H9 (cell line): Measurements from ENCODE around the gene MEGF8. TPM values are rescaled to one million over a fixed set of nuclear protein-coding genes. Genes with fewer than 3 reads are reported as not detected.

Experiments
- DNase-seq: peaks from one replicate; pipeline ENCODE4 v3.0.0-alpha.2; 2017
- H2AFZ ChIP-seq: one replicate; pipeline ENCODE4 v1.6.1; 2013; ENCODE audit warnings: mild to moderate bottlenecking, low read length, control low read depth, moderate library complexity
- H2AK5ac ChIP-seq: 2 replicates; pipeline ENCODE4 v1.6.1; 2013; ENCODE audit warnings: low read length, control low read depth, mixed read lengths; ENCODE audit not compliant: insufficient read length
- H2BK120ac ChIP-seq: one replicate; pipeline ENCODE4 v1.6.1; 2013; ENCODE audit warnings: low read depth, mild to moderate bottlenecking, low read length, control low read depth, inconsistent platforms; ENCODE audit not compliant: poor library complexity, severe bottlenecking
- H2BK12ac ChIP-seq: 2 replicates; pipeline ENCODE4 v1.6.1; 2013; ENCODE audit warnings: low read length, control low read depth, mixed read lengths, low read depth; ENCODE audit not compliant: insufficient read length
- H2BK15ac ChIP-seq: 2 replicates; pipeline ENCODE4 v1.6.1; 2013; ENCODE audit warnings: low read depth, low read length, control low read depth
- H2BK20ac ChIP-seq: one replicate; pipeline ENCODE4 v1.6.1; 2013; ENCODE audit warnings: low read depth, mild to moderate bottlenecking, low read length, control low read depth, inconsistent platforms; ENCODE audit not compliant: poor library complexity, severe bottlenecking
- H2BK5ac ChIP-seq: 2 replicates; pipeline ENCODE4 v1.6.1; 2013; ENCODE audit warnings: low read length, control low read depth, mixed read lengths; ENCODE audit not compliant: insufficient read length
- H3K14ac ChIP-seq: 2 replicates; pipeline ENCODE4 v1.6.1; 2013; ENCODE audit warnings: low read length, control low read depth; ENCODE audit not compliant: insufficient read depth
- H3K18ac ChIP-seq: 2 replicates; pipeline ENCODE4 v1.6.1; 2013; ENCODE audit warnings: low read depth, mild to moderate bottlenecking, mixed read lengths, low read length, control low read depth; ENCODE audit not compliant: insufficient read length
- H3K23ac ChIP-seq: 2 replicates; pipeline ENCODE4 v1.6.1; 2013; ENCODE audit warnings: low read length, control low read depth, mixed read lengths, low read depth; ENCODE audit not compliant: insufficient read length
- H3K23me2 ChIP-seq: 2 replicates; pipeline ENCODE4 v1.6.1; 2013; ENCODE audit warnings: low read depth, mild to moderate bottlenecking, mixed read lengths, low read length, control low read depth; ENCODE audit not compliant: insufficient read length, poor library complexity, severe bottlenecking
- H3K27ac ChIP-seq: 2 replicates; pipeline ENCODE4 v1.5.1; 2013; ENCODE audit warnings: low read length, control low read depth, mixed read lengths, low read depth; ENCODE audit not compliant: insufficient read length
- H3K27me3 ChIP-seq: 2 replicates; pipeline ENCODE4 v1.6.1; 2013; ENCODE audit warnings: low read length, control low read depth, inconsistent platforms; ENCODE audit not compliant: insufficient read depth
- H3K4ac ChIP-seq: 2 replicates; pipeline ENCODE4 v1.6.1; 2013; ENCODE audit warnings: low read depth, mild to moderate bottlenecking, control low read depth, inconsistent platforms, low read length, moderate library complexity
- H3K4me1 ChIP-seq: 2 replicates; pipeline ENCODE4 v1.6.1; 2013; ENCODE audit warnings: low read length, control low read depth, inconsistent platforms; ENCODE audit not compliant: insufficient read depth
- H3K4me2 ChIP-seq: 2 replicates; pipeline ENCODE4 v1.6.1; 2013; ENCODE audit warnings: low read length, control low read depth, mixed read lengths; ENCODE audit not compliant: insufficient read length, insufficient read depth
- H3K56ac ChIP-seq: 2 replicates; pipeline ENCODE4 v1.6.1; 2013; ENCODE audit warnings: low read depth, mild to moderate bottlenecking, mixed read lengths, low read length, control low read depth; ENCODE audit not compliant: insufficient read length
- H3K79me1 ChIP-seq: 2 replicates; pipeline ENCODE4 v1.6.1; 2013; ENCODE audit warnings: low read depth, mild to moderate bottlenecking, moderate library complexity, low read length, control low read depth, inconsistent platforms; ENCODE audit not compliant: insufficient read depth, poor library complexity, severe bottlenecking
- H3K79me2 ChIP-seq: 2 replicates; pipeline ENCODE4 v1.6.1; 2013; ENCODE audit warnings: low read length, control low read depth, inconsistent platforms; ENCODE audit not compliant: insufficient read depth
- H3K9ac ChIP-seq: 2 replicates; pipeline ENCODE4 v1.6.1; 2013; ENCODE audit warnings: low read length, control low read depth, mixed read lengths; ENCODE audit not compliant: insufficient read length; ENCODE audit errors: extremely low read depth
- H3K9me3 ChIP-seq: one replicate; pipeline ENCODE4 v1.6.1; 2013; ENCODE audit warnings: low read depth, low read length, inconsistent platforms; ENCODE audit not compliant: control insufficient read depth
- H3T11ph ChIP-seq: one replicate; pipeline ENCODE4 v1.6.1; 2013; ENCODE audit warnings: mild to moderate bottlenecking, low read length, control low read depth, inconsistent platforms
- H4K20me1 ChIP-seq: one replicate; pipeline ENCODE4 v1.6.1; 2013; ENCODE audit not compliant: control insufficient read depth, insufficient read length, insufficient read depth
- H4K5ac ChIP-seq: 2 replicates; pipeline ENCODE4 v1.6.1; 2013; ENCODE audit warnings: low read depth, mild to moderate bottlenecking, mixed read lengths, low read length, control low read depth; ENCODE audit not compliant: insufficient read length
- H4K8ac ChIP-seq: replicated peaks from 2 replicates; pipeline ENCODE4 v1.6.1; 2013; ENCODE audit warnings: low read length, control low read depth, mixed read lengths, low read depth; ENCODE audit not compliant: insufficient read length
- H4K91ac ChIP-seq: 2 replicates; pipeline ENCODE4 v1.6.1; 2013; ENCODE audit warnings: low read depth, mild to moderate bottlenecking, moderate library complexity, mixed read lengths, low read length, control low read depth; ENCODE audit not compliant: insufficient read length
- H3K27ac Mint-ChIP-seq, 3 experiments: 2 replicates in 2 of 3; 3 replicates in 1 of 3; pipeline ENCODE4 v1.8.0; 2020 to 2021; ENCODE audit warnings: mixed read lengths in 3 of 3, mild to moderate bottlenecking in 1 of 3, moderate library complexity in 1 of 3
- H3K27me3 Mint-ChIP-seq: 2 replicates; pipeline ENCODE4 v1.8.0; 2021; ENCODE audit warnings: low read depth, mild to moderate bottlenecking, moderate library complexity, mixed read lengths
- H3K36me3 Mint-ChIP-seq, 3 experiments: 2 replicates in 2 of 3; 3 replicates in 1 of 3; pipeline ENCODE4 v1.8.0; 2020 to 2021; ENCODE audit warnings: low read depth in 3 of 3, mixed read lengths in 3 of 3; ENCODE audit not compliant: insufficient read depth in 1 of 3
- H3K4me1 Mint-ChIP-seq, 2 experiments: 2 replicates each; pipeline ENCODE4 v1.8.0; 2020; ENCODE audit warnings: mixed read lengths in 2 of 2
- H3K4me3 Mint-ChIP-seq, 2 experiments: 2 replicates in 1 of 2; 3 replicates in 1 of 2; pipeline ENCODE4 v1.8.0; 2020 to 2021; ENCODE audit warnings: mild to moderate bottlenecking in 2 of 2, mixed read lengths in 2 of 2, moderate library complexity in 1 of 2
- H3K9me3 Mint-ChIP-seq, 2 experiments: 2 replicates in 1 of 2; 3 replicates in 1 of 2; pipeline ENCODE4 v1.8.0; 2020; ENCODE audit warnings: mild to moderate bottlenecking in 2 of 2, mixed read lengths in 2 of 2, moderate library complexity in 1 of 2
- WGBS: extraction: QIAGEN DNeasy Blood & Tissue Kit; methylation state at CpG from one replicate; pipeline ENCODE4 v1.1.7; 2013; ENCODE audit warnings: missing lambda C conversion rate, low lambda C conversion rate, mixed read lengths; ENCODE audit not compliant: insufficient read length; ENCODE audit errors: extremely low coverage; 5-methylcytosine and 5-hydroxymethylcytosine counted together
- total RNA-seq: library from RNA; stranded (reverse); gene quantifications from 2 replicates; pipeline ENCODE4 v1.2.1, GENCODE V29; 2021
- TF ChIP-seq, protein P1 (sequence below): fragments of 200-600 bp; sonication (generic); conservative IDR thresholded peaks from 3 replicates; pipeline ENCODE4 v1.8.0; 2021; ENCODE audit warnings: antibody characterized with exemption, mild to moderate bottlenecking

The MEGF8 gene
- total RNA-seq, 1 experiment from 2014 or later, result 28.4 TPM

DNA sequence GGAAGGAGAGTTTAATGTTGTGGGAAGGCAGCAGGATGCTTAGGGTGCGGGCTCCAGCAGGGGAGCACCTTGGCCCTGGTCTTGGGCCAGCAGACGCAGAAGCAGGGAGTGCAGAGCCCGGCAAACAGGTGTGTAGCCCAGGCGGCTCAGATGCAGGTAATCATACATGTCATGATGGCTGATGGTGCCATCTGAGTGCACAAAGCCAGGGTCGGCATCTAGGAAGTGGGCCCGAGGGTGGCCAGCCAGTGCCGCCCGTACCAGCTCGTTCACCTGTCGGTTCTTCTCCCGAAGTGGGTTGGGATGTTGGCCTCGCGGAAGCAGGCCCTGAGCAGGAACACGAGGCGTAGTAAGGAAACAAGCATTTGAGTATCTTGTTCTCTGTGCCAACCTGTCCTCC is 28.4 kb upstream of the MEGF8 start:
- H3K27me3 ChIP-seq, result no peaks in the 10 kb centered on the region
- no peak overlapping the region for H2AFZ ChIP-seq
- Mint-ChIP-seq H3K27me3 (no peaks in the 10 kb centered on the region), H3K9me3 (no peaks in the 10 kb centered on the region), H3K4me1 (peaks cover 9 to 28% of the 10 kb centered on the region in 2 experiments), H3K36me3 (peaks cover 11 to 55% (median 36%) of the 10 kb centered on the region in 3 experiments; a peak in 6 of 7 replicates), H3K4me3 (no peak overlapping the region), H3K27ac (peak overlapping the region in 1 of 3 experiments; percentile 55; a peak in 2 of 7 replicates)
- no CpG with 5 or more reads among the region's 15 CpGs for WGBS
- H3K4me1 ChIP-seq, result peaks cover 5% of the 10 kb centered on the region; the same call in 1 of the 2 replicates
- H3K23ac ChIP-seq, result no peak overlapping the region
- no peak overlapping the region for H2BK20ac ChIP-seq
- H3K18ac ChIP-seq, result no peak overlapping the region
- H3K79me1 ChIP-seq, result peaks cover 3% of the 10 kb centered on the region
- H3K23me2 ChIP-seq, result peaks cover 4% of the 10 kb centered on the region
- H2BK5ac ChIP-seq, result no peak overlapping the region
- no peaks in the 10 kb centered on the region; the same call in 1 of the 2 replicates for H3K79me2 ChIP-seq
- H3K56ac ChIP-seq, result no peak overlapping the region
- H2BK120ac ChIP-seq, result no peak overlapping the region
- no peak overlapping the region for H3K27ac ChIP-seq
- H3T11ph ChIP-seq, result no peak overlapping the region
- H3K9ac ChIP-seq, result no peak overlapping the region
- no peak overlapping the region for H3K14ac ChIP-seq
- no peak overlapping the region for H3K4ac ChIP-seq
- H2BK12ac ChIP-seq, result no peak overlapping the region
- no peak for DNase-seq
- no peaks in the 10 kb centered on the region for H4K20me1 ChIP-seq
- no peak overlapping the region for H4K8ac ChIP-seq
- no peak overlapping the region for H2AK5ac ChIP-seq
- TF ChIP-seq, protein P1, sequence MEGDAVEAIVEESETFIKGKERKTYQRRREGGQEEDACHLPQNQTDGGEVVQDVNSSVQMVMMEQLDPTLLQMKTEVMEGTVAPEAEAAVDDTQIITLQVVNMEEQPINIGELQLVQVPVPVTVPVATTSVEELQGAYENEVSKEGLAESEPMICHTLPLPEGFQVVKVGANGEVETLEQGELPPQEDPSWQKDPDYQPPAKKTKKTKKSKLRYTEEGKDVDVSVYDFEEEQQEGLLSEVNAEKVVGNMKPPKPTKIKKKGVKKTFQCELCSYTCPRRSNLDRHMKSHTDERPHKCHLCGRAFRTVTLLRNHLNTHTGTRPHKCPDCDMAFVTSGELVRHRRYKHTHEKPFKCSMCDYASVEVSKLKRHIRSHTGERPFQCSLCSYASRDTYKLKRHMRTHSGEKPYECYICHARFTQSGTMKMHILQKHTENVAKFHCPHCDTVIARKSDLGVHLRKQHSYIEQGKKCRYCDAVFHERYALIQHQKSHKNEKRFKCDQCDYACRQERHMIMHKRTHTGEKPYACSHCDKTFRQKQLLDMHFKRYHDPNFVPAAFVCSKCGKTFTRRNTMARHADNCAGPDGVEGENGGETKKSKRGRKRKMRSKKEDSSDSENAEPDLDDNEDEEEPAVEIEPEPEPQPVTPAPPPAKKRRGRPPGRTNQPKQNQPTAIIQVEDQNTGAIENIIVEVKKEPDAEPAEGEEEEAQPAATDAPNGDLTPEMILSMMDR, result no peak
- H3K4me2 ChIP-seq, result no peak overlapping the region
- no peak overlapping the region for H2BK15ac ChIP-seq
- no peak overlapping the region for H4K5ac ChIP-seq
- no peaks in the 10 kb centered on the region for H3K9me3 ChIP-seq
- no peak overlapping the region for H4K91ac ChIP-seq
